HG03575 (cell line): ENCODE measurements around the gene COL7A1.

ENCODE experiments used
- ATAC-seq: cut with Tn5 transposase; IDR thresholded peaks from one replicate; pipeline ENCODE4 v1.9.1; 2021; ENCODE audit not compliant: unreplicated experiment, insufficient number of reproducible peaks, low FRiP score; ENCODE audit errors: extremely low read depth

The COL7A1 gene

DNA sequence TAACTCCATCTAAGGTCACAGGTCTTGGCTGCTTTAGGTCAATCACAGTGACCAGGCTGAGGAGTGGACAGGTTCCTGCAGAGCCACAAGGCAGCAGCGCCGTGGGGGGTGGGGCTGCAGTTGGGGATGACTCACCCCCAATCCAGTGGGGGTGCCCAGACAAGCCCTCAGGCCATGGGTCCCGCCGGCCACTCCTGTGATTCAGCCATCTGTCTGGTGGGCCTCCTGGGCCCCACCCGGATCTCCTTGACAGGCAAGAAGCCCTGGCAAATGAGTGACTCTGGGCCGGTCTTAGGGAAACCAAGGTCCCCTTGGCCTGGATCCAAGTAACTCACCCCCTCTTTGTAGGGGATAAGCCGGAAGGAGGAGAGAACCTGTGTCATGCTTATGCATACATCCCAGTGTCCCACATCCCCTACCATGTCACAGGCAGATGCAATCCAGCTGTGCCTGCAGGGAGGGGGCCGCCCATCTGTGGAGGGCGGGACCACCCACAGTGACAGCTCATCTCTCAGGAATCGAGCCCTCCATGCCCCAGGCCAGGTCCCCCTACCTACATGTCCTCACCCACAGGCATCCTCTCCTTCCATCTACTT is 495 bp upstream of the COL7A1 start:
- no peak for ATAC-seq

DNA sequence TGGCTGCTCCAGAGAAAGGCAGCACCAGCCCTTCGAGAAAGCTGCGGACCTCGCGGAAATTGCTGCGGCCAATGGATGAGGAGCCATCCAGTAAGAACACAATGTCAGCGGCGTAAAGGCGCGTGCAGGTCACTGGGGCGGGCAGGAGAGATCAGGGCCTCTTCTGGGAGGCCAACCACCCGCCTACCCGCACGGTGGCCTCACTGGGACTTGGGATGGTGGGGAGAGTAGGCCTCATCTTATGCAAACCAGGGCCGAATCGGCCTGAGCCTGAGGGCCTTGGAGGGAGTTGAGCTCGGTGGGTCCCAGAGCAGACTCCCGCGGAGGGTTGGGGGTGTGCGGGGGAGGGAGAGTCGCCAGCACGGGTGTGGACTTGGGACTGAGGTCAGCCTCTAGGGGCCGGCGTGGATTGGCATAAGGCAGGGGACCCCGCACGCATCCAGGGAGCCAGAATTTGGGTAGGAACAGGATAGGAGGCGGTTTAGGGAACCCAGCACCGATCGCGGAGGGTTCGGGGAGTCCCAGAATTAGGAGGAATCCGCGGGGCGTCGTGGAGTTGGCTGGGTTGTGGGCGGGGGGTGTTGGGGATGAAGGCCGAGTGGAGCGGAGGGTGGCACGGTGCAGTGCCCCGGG is 596 bp downstream of the COL7A1 start:
- ATAC-seq, result no peak

DNA sequence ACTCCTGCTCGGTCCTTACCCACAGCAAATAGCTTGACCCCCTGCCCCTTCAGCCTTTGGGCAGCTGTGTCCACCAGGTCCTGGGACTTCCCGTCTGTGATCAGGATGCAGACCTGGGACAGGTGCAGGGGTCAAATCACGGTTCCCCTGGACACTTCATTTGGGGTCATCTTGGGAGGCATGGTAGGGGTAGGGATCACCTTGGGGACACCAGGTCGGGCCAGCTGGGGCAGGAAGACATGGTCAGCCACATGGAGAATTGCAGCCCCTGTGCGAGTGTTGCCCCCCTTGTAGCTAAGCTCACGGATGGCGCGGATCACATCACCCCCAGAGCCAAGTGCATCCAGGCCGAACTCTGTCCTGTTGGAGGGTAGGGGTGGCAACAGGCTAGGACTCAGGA is 1.8 kb downstream of the COL7A1 start:
- no peak for ATAC-seq

DNA sequence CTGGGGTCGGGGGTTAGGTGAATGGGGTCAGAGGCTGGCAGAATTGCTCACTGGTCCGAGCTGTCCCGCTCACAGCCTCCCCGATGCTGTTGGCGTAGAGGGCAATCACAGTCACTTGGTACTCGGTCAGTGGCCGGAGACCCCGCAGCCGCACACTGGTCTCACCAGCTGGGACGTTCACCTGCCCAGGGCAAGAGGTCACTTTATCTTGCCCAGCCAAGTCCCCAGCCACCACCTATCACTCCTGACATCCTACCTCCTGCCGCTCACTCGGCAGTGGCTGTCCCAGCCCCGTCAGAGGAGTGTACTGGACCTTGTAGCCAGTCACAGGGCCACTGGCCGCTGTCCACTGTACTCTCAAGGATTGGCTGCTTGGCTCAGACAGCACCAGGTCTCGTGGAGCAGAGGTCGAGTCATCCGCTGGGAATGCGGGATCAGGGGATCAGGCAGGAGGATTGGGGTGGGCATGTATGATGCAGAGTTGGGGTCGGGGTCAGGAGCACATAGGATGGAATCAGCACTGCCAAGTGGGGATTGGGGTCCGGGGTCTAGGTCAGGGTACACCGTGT is 2.5 kb downstream of the COL7A1 start:
- ATAC-seq, result no peak

DNA sequence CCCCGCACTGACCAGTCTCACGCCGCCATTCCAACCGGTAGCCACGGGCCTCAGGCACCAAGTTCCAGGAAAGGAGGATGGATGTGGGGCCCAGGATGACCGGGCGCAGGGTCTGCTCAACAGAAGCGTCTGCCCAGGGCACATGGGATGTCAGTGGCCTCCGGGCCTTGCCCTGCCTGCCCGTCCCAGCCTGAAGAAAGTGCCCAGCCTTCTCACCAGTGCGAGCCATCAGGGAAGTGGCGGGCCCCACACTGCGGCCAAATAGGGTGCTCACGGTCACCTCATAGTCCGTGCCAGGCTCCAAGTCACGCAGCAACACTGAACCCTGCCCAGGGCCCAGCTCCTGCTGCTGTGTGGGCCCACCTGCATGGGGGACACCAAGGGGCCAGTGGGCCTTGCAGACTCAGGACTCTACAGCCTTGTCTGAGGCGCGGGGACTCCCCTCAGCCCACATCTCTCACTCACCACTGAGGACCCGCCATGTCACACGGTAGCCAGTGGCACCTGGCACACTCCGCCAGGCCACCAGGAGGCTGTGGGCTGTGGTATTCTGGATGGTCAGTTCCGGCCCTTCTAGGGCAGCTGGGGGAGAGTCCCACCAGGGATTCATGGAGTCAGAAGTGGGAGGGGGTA is 3.1 kb downstream of the COL7A1 start:
- no peak for ATAC-seq

DNA sequence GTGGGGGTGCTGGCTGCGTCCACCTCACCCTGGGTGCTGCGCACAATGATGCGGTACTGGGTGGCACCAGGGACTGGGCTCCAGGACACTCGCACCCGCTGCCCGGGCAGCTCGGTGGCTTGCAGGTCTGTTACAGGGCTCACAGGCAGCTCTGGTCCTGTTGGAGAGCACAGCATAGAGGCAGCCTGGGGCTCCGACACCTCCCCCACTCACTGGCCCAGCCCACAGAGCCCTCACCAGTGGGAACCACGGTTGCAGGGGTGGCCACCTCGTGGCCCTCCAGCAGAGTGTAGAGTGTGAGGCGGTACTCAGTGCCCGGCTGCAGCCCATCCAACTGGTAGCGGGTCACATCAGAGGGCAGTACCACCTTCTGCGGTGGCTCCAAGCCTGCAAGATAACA is 3.7 kb downstream of the COL7A1 start:
- no peak for ATAC-seq

DNA sequence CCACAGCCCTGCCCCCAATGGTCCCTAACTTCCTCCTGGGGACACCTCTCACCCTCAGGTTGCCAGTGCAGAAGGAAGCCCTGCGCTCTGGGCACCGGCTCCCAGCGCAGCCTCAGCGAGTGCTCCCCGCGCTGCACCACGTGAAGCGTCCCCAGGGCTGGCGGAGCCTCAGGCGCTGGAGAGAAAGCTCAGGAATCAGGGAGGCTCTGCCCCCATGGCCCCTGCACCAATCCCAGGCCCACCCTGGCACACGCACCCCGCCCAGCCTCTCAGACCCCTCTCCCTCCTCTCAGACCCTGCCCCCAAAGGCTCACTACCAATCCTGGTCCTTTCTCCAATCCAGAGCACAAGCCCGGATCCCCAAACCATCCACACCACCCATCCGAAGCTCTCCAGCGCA is 6.9 kb downstream of the COL7A1 start:
- no peak for ATAC-seq

DNA sequence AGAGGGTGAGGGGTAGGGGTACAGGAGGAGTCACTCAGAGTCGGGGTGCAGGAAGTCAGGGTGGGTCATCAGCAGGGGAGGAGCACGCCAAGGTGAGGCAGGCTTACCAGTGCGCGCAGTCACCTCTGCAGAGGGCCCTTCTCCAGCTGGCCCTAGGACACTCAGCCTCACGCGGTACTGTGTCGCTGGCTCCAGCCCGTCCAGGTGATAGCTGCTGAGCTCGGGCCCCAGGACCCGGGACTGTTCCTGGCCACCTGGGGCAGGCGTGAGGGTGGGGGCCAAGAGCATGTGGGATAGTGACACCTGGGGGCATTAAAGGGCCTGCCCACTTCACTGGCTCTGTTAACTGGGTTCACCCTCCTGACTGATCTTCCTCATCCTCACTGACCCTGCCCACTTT is 7.4 kb downstream of the COL7A1 start:
- no peak for ATAC-seq

DNA sequence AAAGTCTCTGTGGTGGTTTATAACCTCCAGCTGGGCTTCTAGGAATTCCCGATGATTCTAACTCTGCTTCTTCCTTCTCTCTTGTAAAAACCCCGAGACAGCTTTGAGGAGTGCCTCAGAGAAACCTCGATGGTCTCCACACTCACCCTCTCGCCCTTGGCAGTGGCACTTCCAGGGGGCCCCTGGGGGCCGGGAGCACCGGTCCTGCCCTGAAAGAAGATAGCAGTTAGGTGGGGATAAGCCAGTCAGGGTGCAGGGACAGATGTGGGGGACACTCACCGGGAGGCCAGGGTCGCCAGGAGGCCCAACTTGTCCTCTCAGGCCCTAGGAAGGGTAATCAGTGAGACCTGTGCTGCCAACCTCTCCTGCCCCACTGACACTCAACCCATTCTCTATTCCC is 9.7 kb downstream of the COL7A1 start:
- no peak for ATAC-seq

DNA sequence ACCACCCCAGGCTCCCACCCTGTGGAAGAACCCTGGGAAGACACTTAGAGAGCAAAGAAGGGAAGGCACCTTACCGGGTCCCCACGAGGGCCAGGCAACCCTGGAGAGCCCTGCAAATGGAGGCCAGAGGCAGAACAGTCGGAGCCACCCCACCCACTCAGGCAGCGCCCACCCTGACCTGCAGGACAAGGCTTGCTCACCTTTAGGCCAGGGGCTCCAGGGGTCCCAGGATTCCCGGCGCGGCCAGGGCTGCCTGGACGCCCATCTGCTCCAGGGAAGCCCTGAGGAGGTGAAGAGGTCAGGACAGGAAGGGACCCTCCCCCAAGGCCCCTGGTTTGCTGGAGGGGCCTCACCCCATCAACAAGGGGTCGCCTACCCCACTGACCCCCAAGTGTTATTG is 10.3 kb downstream of the COL7A1 start:
- ATAC-seq, result no peak

DNA sequence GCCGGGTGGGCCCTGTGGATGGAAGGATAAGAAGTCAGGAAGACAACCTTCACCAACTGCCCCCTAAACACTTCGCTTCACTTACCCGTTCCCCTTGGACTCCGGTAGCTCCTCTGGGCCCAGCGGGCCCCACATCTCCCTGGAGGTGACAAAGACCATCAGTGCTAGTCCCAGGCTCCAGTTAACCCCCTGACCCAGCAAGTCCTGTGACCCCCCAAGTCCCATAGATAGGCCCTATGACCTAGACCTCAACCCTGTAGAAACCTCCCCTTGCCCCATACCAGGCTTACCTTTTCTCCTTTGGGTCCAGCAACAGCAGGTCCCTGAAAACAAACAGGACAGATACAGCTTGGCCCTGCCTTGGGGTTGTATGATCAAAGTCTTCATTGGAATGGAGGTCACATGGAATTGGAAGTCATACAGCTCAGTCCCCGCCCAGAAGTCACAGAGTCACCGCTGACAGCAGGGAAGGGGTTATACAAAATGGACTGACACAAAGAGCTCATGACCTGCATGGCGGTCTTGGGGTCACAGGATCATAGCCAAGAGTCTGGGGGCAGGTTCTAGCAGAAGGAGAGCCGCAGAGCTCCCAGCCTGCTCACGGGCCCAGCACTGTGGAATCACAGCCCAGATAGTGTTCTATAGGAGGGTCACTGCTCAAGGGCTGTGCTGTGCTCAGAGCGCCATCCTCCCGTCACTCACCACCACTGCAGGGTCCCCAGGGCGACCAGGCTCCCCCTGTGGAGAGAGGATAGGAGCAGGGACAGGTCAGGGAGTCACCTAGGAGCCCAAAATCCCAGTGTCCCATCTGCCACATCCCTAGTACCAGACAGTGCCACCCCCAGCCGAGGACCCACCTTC is 13.3 kb downstream of the COL7A1 start:
- ATAC-seq, result no peak

DNA sequence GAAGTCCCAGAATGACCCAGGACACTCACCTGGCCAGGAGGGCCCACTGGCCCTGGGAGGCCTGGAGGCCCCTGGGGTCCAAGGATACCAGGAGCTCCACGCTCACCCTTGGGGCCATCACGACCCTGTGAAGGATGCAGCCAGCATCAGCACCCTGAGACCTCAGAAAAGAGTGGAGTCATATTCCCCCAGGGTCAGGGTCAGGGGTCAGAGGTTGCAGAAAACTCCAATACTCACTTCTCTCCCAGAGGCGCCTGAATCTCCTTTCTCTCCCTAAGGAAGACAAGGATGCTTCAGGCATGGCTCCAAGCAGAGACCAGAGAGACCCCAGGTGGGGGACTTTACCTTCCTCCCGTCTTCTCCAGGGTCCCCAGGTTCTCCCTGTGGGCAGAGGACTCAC is 18.5 kb downstream of the COL7A1 start:
- no peak for ATAC-seq

DNA sequence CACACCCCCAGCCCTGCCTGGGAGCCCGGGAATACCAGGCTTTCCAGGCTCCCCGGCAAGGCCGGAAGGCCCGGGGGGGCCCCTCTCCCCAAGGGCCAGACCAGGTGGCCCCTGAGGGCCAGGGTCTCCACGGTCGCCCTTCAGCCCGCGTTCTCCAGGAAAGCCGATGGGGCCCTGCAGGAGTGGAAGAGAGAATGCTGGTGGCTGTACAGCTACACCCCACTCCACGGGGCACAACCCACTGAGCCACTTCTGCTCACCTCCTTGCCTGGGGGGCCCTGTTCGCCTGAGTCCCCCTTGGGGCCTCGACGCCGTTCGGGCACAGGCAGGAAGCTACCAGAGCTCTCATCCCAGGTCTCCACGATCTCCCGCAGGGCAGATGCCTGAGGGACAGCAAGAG is 19.8 kb downstream of the COL7A1 start:
- ATAC-seq, result no peak

DNA sequence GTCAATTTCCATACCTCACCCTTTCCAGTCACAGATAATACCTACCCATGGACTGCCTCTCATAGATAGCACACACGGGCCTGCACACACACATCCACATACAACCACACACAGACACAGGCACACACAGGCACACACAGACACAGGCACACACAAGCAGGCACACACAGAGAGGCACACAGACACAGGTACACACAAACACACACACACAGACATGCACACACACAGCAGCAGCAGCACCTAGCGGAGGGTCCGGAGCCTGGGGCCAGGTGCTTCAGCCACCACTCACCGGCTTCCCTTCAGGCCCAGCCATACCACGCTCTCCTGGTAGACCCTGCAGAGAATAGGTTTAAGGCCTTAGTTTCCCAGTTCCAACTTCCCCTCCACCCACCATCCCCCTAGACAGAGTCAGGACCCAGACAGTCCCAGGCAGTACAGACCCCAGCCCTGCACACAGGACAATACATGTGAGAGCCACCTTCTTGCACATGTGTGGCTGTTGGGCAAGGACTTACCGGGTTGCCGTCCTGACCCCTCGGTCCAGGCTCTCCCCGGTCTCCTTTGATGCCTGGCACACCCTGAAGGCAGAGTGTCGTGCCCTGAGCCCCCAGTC is 21.1 kb downstream of the COL7A1 start:
- no peak for ATAC-seq

DNA sequence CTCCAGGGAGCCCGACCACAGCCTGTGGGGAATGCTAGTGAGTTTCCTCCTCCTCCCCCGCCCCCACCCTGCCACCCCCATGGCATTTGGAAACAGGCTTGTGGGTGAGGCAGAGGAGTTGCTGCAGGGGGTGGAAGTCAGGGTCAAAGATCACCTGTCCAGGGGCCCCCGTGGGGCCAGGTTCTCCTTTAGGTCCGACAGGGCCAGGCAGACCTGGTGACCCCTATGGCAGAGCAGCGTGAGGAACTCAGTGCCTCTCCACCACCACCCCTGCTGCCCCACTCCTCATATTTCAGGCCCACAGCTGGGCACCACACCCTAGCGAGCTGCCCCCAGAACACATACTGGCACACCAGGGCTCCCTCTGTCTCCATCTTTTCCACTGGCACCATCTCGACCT is 22.6 kb downstream of the COL7A1 start:
- no peak for ATAC-seq

DNA sequence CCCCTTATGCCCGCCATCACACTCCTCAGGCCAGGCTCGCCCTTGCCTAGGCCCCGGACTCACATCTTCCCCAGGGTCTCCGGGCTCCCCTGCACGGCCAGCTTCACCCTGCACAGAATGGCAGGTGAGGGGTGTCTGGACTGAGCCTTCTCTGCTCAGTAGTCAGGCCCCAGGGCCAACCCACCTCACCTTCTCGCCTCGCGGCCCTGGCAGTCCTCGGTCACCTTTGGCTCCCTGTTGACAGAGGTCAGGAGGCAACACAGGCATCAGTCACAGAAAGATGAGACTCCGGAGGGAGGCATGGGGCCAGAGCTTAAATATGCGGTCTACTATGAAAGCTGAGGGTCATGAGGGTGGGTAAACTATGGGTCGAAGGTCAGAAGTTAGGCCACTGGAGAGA is 23.2 kb downstream of the COL7A1 start:
- ATAC-seq, result no peak

DNA sequence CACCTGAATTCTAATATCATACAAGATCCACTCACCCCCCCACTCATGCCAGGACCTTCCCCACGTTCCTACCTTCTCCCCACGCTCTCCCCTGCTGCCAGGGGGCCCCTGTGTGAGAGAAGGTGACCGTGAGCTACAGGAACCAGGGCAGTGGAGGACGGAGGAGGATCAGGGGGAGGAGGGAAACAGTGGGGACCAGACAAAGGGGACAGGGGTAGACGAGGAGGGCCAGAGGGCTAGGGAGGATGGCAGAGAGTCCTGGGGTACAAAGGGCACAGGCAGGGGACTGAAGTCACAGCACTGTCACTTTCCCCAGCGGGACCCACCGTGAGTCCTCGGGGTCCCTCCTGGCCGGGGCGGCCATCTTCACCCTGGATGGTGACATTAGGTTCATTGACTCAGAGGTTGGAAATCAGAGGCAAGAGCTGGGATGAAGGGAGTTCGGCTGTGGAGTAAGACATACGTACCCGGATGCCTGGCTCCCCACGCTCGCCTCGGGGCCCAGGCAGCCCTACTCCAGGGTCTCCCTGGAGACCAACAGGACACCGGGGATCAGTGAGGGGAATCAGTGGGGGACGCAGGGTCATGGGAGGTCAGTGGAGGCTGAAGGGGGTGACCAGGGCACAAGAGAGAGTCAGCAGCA is 25.2 kb downstream of the COL7A1 start:
- ATAC-seq, result no peak

DNA sequence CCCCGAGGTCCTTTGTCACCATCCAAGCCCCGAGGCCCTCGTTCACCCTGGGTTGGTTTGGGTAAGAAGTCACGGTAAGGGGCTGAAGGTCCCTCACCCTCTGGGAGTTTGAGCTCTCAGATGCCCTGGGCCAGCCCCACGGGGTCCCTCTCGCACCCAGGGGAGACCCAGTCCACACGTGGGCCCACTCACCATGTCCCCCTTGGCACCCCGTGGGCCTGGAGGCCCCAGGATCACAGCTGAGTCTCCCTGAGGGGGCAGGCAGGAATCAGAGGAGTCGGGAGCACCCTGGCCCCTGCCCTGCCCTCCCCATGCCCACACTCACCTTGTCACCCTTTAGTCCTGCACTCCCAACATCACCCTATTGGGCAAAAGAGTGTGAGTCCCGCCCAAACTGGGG is 25.7 kb downstream of the COL7A1 start:
- ATAC-seq, result no peak

DNA sequence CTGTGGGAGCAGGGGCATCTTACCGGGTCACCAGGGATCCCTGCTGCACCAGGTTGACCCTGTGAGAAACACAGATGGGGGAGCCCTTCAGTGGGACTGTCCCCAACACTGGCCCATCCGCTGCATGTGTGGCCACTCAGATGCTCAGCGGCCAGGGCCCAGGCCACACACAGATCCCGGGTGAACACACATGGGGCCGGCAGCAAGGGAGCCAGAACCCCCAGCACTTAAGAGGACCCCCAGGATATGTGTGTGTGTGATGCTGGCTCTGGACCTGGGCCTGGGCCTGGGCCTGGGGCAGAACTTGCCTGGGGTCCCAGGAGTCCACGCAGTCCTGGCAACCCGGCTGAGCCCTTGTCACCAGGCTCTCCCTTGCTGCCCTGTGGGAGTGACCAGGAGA is 26.7 kb downstream of the COL7A1 start:
- no peak for ATAC-seq
